ENCODE measurements around the gene PLEKHG4.

PLEKHG4 gene, protein sequence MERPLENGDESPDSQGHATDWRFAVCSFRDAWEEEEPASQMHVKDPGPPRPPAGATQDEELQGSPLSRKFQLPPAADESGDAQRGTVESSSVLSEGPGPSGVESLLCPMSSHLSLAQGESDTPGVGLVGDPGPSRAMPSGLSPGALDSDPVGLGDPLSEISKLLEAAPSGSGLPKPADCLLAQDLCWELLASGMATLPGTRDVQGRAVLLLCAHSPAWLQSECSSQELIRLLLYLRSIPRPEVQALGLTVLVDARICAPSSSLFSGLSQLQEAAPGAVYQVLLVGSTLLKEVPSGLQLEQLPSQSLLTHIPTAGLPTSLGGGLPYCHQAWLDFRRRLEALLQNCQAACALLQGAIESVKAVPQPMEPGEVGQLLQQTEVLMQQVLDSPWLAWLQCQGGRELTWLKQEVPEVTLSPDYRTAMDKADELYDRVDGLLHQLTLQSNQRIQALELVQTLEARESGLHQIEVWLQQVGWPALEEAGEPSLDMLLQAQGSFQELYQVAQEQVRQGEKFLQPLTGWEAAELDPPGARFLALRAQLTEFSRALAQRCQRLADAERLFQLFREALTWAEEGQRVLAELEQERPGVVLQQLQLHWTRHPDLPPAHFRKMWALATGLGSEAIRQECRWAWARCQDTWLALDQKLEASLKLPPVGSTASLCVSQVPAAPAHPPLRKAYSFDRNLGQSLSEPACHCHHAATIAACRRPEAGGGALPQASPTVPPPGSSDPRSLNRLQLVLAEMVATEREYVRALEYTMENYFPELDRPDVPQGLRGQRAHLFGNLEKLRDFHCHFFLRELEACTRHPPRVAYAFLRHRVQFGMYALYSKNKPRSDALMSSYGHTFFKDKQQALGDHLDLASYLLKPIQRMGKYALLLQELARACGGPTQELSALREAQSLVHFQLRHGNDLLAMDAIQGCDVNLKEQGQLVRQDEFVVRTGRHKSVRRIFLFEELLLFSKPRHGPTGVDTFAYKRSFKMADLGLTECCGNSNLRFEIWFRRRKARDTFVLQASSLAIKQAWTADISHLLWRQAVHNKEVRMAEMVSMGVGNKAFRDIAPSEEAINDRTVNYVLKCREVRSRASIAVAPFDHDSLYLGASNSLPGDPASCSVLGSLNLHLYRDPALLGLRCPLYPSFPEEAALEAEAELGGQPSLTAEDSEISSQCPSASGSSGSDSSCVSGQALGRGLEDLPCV

DNA sequence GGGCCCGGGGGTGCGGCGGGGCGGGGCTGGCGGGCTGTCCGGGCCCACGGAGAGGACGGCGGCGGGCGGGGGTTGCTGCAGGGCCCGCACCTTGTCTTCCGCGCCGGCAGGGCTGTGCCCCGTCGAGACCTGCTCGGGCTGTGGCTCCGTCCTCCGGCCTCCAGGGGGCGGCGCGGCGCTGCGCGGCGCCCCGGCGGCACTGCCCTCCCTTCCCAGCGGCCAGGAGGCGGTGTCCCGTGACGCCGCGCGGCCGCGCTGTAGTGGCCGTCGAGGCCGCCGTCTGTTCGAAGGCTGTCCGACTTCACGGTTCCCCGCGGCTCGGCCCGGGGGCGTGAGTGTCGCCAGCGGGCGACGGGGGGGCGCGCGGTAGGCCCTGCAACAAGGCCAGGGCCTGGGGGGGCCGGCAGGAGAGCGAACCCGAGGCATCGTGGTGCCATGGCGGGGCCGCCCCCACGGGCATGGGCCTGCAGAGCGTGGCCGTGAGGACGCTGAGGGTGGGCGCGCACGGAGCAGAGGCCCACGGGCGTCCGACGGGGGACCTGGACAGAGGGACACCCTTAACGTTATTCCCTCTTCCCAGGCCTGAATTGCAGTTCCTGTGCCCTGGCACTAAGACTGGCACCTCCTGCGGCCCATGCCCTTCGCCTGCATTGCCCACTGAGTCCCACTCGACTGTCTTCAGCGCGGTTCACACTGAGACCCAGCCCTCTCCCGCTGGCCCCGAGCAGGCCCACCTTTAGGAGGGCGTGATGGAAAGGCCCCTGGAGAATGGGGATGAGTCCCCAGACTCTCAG lies at the start of gene PLEKHG4:
PLEKHG4 (plus strand) TSS at position 237 of the 794 bp plus-strand sequence; CDS start at position 750, 513 bp downstream.
- peak; percentile 56 for DNase-seq

DNA sequence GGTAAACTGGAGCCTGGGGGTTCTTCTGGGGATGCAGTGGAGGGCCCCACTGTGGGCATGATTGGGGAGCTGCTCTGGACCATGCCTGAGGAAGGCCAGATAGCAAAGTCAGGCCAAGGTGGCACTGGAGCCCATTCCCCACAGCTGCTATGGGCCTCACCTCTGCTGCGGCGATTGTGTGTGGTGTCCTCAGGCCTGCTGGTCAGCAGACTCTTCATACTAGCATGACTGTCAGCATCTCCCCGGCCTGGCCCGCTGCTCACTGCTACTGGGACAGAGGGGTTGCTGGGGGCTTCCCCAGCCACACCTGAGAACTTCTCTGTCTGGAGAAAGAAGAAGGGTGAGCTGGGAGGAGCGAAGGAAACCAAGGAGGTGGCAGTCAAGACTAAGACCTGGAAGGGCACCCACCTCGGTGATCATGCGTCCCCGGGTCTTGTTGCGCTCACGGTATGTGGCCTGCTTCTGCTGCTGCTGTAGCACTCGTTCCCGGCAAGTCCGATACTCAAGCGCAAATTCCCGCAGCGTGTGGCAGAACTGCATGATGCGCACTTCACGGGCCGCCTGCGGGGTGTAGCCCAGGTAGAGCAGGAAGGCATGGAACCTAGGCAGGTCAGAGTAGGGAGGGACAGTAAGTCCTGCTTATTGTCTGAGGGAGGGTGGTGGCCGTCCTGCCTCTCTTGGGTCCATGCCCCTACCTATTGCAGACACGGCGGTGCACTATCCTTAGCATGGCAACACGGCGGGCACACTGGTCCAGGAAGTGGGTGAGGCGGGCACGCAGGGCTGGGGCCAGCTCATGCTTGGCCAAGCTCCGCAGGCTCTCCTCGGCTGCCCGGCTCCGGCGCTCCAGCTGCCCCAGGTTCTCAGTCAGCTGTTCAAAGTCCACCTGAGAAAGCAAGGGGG lies 49.2 kb upstream of the PLEKHG4 start:
- DNase-seq: no peak

DNA sequence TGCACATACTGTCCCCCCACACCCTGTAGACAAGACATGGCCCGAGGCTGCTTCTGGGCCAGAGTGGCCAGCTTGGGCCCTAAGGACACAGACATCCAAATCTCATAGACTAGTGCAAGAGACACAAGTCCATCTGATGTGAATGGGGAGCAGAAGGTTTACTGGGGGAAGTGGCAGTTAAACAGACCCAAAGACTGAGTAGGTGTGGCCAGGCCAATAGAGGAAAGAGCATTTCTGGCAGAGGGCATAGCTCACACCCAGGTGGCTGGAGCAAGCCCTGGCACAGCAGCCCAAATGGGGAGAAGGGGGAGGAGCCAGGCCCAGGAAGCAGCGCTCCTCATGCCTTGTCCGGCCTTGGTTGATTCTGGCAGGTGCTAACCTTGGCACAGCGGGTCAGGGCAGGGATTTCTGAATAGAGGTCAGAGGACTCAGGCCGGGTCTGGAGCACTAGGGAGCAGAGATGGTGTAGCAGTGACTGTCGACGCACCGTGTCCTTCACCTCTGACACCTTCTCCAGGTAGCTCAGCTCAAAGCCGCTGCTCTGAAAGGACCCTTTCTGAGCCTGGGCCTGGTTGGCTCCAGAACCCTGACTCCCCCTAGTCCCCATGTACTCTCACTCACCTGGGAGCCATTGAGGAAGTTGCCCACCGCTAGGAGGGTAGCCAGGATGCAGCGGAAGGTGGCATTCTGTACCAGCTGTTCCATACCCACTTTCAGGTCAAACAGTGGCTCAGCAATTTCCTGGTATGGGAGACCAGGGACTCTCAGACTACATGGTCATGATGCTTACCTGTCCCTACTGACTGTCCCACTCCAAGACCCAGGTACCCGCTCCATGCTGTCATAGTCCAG lies 48.3 kb upstream of the PLEKHG4 start:
- DNase-seq: no peak

DNA sequence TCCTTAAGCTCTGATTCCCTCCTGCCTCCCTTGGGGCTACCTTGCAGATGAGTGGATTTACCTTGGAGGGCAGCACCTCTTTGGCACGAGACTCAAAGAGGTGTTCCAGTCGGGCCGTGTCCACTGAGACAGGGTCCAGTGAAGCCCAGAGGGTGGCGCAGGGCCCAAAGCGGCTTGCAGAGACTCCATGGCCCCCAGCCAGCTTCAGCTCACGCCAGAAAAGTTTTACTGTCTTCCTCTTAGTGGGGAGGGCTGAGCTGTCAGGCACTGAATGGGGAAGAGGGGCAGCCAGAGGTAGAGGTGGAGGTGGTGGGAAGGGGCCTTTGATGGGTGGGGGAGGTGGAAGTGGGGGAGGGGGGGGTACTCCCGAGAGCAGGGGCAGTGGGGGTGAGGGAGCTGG lies 45.7 kb upstream of the PLEKHG4 start:
- no peak for DNase-seq

DNA sequence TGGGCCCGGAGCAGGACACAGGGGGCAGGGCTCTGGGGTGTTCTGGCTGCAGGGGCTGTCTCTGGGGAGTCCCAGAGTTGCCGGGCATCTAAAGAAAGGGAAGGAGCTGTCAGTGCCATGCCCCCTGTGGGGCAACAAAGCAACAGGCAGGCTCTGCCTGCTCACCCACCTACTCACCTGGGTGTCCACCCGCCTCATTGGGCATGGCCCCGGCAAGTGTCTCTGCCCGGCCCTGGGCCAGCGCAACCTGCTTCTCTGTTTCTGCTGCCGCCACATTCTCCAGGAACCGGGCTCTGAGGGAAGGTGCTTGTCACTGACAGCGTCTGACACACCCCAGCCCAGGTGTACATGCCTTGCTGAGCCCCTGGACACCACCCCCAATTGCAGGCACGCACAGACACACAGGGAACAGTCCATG lies 45.1 kb upstream of the PLEKHG4 start:
- DNase-seq: no peak

DNA sequence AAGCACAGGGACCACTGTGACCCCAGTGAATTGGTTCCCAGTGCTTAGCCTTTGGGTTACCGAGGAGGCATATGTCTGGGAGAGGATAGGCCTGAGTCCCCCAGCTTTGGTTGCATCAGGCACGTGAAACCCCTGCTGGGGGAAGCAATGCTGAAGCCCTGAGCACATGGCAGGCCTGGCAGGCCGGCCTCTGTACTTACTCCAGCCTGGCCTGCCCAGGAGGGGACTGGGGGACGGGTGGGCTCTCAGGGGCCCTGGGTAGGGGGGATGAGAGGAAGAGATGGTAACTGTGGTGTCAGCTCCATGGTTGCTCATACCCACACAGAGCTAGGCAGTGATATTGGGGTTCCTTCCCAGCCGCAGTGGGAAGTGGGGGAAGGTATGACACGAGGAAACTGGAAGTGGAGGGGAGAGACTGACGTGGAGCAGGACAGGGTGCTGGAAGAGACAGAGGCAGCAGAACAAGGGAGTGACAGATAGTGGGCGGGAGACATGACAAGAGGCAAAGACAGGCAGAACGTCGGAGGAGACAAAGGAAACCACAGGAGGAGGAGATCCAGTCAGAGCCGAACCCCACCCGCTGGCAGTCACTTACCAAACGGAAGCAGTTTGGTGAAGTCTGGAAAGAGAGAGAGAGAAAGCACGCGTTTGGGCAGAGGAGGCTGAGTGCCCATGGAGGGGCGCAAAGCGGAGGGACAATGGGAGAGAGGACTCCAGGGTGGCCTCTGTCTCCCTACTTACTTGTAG lies 43.3 kb upstream of the PLEKHG4 start:
- no peak for DNase-seq

DNA sequence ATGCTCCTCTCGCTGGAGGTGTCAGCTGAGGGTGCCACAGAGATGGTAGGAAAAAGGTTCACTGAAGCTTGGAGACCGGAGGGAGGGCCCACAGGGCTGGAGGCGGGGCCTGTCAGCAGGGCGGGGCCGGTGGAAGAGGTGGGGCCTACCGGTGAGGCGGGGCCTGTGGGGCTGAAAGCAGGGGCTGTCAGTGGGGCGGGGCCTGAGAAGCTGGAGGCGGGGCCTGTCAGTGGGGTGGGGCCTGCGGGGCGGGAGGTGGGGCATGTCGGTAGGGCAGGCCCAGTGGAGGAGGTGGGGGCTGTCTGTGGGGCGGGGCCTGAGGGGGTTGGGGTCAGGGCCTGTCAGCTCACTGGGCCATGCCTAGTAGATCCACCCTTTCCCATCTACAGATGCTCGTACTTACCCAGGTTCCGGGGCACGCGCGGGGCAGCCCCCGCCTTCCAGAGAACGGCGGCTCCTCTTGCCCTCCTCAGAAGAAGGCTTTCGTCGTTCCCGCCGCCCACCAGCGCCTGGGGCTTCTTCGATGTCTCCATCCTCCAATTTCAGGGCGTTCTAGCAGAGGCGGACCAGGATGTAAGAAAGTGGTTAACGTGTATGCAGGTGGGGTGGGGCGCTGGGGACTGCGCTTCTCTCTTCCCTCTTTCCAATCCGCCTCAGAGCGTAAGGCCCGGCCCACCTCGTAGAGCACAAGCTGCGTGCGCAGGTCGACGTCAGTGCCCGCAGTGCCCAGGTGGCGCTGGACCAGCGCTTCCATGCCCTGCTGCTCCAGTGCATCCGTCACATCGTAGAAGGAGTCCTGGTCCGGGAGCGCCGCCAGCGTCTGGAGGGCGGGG lies 42.6 kb upstream of the PLEKHG4 start:
- DNase-seq: peak; percentile 35

DNA sequence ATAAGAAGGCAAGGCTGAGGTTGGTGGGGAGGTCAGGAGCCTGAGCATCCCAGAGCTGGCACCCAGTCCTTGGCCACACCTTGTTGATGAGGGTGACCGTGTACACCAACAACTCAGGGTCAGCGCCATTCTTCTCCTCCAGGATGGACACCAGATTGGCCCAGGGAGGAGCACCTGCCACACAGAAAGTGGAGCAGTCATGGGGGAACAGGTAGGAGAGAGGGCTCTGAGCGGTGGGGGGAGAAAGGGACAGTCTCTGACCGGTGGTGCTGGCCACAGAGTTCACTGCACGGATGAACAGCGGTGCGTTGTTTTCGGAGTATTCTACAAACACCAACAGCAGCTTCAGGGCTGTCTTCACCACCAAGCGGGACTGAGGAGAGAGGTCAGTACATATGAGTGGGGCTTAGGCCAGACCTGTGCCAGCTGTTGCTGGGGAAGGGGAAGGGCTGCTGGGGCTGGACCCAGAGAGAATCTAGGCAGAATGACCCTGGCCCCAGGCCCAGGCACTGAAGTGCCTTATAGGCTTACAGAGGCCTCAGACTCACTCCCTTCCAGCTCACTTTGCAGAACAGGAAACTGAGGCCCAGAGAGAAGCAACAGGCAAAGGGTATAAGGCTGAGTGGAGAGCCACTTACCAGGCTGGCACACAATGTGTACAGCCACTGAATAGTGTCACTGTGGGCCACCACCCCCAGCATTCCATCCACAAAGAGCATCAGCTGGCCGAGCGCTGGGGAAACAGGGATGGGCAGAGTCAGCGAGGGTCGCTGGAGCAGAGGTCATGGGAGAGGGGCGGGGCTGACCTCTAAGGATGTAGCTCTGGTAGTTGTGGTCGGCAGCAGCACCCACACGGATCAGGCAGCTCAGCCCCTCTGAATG lies 41.7 kb upstream of the PLEKHG4 start:
- DNase-seq: no peak

DNA sequence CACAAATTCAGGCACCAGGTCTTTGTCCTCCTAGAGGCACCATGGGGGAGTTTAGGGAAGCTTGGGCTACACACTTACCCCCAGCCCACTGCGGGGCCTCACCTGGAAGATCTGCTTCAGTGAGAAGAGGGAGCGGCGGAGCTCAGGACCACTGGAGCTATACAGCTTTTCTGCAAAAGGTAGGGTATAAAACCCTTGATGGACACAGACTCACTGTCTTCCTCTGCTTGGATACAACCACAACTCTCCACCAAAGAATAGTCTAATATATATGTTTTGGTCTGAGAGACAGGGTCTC lies 41.1 kb upstream of the PLEKHG4 start:
- no peak for DNase-seq

DNA sequence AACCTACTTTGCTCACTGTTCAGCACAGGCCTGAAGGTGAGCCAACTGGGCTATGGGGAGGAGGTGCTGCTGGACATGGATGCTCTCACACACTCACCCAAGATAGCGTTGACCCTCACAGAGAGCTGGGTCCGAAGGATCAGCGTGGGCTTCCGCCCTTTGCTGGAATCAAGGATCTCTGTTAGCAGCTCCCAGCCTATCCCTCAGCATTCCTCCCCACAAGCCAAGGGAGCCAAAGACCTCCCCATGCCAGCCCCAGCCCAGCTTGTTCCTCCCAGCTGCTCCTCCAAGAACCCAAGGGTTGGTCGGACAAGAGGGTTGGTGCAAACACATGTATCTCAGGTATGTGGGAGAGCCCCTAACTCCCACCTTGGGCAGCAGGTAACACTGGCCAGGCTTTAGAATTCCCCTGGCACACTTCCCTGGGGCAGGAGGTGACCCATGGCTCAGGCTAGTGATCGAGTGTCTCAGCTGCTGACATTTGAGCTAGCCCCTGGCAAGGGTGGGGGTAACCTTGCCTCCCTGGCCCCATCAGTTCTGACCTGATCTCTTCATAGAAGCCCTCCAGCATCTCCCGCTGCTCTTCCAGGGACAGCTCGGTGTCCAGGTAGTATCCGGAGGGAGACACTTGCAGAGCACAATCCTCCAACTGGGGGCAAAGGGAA lies 40.4 kb upstream of the PLEKHG4 start:
- DNase-seq: no peak

DNA sequence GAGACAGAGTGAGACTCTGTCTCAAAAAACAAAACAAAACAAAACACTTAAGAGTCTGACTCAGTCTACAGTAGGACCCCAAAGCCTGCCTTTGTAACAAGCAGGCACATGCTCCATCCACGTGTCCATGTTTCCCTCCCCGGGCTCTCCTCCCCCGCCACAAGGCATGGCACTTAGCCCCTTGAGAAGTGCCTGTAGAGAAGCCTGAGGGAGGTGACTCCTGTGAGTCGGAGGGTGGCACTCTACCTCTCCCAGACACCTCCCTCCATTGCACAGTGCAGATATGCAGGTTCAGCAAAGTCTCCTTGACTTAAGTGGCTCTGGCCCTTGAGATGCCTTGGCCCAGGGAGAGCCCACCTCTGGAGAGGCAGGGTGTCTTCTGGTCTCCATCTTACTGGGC lies 38.8 kb upstream of the PLEKHG4 start:
- DNase-seq: no peak

DNA sequence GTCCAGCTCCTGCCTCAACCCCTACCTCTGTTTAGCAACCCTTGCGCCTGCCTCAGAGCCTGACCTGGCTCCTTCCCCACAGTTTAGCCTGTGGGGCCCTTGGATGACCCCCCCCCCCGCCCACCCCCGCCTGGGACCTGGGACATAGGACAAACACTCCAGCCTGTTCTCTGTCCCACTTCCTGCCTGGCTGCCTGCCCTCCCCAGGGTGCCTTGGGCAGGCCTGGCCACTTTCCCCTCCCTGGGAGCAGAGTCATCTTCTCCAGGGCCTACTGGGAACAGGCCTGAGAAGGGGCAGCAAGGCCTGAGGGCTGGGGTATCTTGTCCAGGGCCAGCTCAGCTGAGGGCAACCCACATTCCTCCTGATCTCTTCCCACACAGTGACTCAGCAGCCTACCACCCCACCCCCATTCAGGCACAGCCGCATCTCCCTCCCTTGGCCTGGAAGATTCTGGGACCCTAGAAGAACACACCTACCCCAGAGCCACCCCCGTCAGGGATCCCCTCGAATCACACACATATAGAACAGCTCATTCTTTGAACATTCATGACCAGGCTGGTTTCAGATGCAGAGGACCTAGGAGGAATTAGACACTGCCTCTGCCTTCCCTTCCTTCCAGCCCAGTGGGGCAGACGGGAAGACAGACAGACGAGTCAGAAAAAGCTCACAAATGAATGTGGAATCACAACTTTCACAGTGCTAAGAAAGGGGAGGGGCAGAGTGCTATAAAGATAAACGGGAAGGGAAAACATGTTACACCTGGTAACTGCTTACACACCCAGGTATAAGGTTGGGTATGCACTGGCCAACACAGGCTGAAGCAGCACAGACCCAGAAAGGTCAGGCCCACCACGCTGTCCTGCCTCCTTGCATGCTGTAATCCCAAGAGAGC lies 38.1 kb upstream of the PLEKHG4 start:
- peak; percentile 78 for DNase-seq

DNA sequence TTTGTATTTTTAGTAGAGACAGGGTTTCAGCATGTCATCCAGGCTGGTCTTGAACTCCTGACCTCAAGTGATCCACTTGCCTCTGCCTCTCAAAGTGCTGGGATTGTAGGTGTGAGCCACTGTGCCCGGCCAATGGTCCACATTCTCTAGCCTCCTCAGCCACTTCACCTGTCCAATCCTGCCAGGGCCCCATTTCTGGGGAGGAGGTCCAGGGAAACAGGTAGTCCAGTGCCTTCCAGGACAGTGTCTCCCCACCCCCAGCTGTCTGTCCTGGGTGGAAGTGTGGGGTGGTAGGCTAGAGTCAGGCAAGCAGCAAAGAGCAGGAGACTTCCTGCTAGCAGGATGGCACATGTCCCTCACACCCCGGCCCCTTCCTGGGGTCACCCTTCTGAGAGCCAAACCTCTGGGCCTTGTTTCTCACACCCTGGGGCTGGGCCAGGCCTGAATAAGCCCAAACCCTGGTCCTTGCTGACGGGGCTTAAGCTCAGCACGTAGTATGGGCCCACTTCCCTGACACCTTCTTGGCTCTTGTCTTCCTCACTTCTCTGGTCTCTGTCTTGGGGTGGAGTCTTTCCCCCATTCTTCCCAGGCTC lies 37.1 kb upstream of the PLEKHG4 start:
- DNase-seq: no peak

DNA sequence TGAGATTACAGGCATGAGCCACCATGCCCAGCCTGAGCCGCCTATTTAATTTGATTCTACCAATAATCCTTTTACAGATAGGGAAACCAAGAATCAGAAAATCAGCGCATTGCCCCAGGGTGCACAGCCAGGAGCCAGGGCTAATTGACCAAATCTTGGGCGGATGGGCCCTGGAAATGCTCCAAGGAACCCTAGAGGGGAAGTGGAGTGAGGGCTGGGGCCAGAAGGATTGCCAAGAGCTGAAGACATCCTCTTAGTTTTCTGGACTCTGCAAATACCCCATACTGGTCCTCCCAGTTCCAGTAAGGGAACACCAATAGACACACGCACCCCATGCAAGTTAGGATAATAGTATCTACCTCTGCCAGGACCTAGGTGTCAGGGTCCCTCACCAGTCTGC lies 35.9 kb upstream of the PLEKHG4 start:
- DNase-seq: no peak

DNA sequence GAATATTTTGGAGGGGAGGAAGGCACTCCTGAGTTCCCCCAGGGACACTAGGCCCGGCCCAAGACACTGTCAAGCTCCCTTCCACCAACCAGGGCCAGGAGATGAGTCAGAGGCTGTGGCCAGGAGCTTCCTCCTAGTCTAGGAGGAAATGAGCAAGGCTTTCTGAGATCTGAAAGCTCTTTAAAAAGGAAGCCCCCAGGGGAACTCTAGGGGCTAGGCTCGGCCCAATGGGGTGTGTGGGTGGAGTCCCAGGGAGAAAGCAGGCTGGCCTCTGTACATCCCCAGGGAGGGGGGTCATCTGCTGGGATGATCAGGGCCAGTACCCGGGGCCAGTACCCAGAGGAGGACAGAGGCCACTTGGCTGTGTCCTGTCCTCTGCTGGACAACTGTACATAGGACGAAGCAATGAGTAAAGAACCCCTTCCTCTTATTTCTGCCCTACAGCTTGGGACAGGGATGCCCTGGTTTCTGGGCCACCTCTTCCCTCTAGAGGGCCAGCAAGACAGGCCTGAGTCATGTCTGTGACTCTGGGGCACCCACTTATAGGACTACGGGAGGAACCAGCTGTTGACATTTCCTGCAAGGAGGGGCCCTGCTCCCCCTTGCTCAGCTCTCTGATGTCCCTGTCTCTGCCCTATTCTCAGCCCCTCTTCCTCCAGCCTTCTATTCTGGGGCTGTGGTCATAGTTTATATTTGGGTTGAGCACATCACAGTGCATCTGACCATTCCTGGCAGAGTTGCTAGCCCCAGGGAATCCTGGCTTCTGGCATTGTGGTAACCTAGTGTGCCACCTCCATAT lies 34.7 kb upstream of the PLEKHG4 start:
- DNase-seq: peak; percentile 90

All from HCEC 1CT (cell line).